Brain microvascular endothelial cell (primary cell): ENCODE measurements around the gene OSBPL10.

Source experiments
- DNase-seq: peaks from one replicate; pipeline ENCODE4 v3.0.0-alpha.2; 2020
- H3K27ac ChIP-seq: fragments of 250-450 bp; sonication (Bioruptor Pico); 2 replicates; pipeline ENCODE4 v1.5.1; 2020; ENCODE audit warnings: mild to moderate bottlenecking, moderate library complexity
- H3K27me3 ChIP-seq: fragments of 250-450 bp; sonication (Bioruptor Pico); replicated peaks from 2 replicates; pipeline ENCODE4 v1.5.1; 2020; ENCODE audit warnings: mild to moderate bottlenecking
- H3K36me3 ChIP-seq: fragments of 250-450 bp; sonication (Bioruptor Pico); replicated peaks from 2 replicates; pipeline ENCODE4 v1.5.1; 2020; ENCODE audit warnings: mild to moderate bottlenecking
- H3K4me3 ChIP-seq: 2 replicates; pipeline ENCODE4 v1.5.1; 2011; ENCODE audit warnings: low read depth, mild to moderate bottlenecking, control low read depth, low read length, moderate library complexity
- in situ Hi-C: cut with HindIII; loops from 2 replicates; pipeline ENCODE4 v1.10.0; 2017; ENCODE audit warnings: low sequenced_read_pairs, low pct_ligation_motif_present
- TF ChIP-seq, protein P1 (sequence below): IDR thresholded peaks from 2 replicates; pipeline ENCODE4 v1.5.1; 2011; ENCODE audit warnings: low read depth, mild to moderate bottlenecking, moderate library complexity, low read length, control low read depth, inconsistent platforms; ENCODE audit errors: missing control alignments

The OSBPL10 gene

DNA sequence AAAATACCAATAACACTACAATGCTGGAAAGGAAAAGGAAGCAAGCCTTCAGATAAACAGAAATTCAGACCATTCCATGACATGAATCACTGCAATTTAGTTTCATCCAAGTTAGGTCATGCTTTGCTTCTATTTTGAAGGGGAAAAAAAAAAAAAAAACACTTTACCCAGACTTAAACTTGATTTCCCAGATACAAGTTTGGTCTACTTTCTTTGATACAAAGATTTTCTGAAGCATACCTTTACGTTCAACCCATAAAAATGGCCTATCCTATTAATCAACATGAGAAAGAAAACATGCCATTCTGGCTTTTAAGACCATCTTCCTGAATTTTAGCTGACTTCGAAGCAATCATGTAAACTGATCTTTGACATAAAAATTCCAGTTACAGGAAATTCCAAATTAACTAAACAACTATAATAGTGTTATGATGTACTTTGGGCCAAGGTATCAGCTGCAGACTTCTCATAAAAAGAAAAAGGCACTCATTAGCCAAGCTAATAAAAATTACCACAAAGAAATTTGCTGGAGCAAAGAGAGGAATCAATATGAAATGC is 12.6 kb downstream of the OSBPL10 start:
- in situ Hi-C loops: no loop called here
- Histone ChIP-seq H3K36me3 (no peaks in the 10 kb centered on the region), H3K4me3 (peak overlapping the region; percentile 12), H3K27me3 (no peaks in the 10 kb centered on the region), H3K27ac (peak overlapping the region; percentile 92)
- TF ChIP-seq, protein P1, sequence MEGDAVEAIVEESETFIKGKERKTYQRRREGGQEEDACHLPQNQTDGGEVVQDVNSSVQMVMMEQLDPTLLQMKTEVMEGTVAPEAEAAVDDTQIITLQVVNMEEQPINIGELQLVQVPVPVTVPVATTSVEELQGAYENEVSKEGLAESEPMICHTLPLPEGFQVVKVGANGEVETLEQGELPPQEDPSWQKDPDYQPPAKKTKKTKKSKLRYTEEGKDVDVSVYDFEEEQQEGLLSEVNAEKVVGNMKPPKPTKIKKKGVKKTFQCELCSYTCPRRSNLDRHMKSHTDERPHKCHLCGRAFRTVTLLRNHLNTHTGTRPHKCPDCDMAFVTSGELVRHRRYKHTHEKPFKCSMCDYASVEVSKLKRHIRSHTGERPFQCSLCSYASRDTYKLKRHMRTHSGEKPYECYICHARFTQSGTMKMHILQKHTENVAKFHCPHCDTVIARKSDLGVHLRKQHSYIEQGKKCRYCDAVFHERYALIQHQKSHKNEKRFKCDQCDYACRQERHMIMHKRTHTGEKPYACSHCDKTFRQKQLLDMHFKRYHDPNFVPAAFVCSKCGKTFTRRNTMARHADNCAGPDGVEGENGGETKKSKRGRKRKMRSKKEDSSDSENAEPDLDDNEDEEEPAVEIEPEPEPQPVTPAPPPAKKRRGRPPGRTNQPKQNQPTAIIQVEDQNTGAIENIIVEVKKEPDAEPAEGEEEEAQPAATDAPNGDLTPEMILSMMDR: no peak
- no peak for DNase-seq

DNA sequence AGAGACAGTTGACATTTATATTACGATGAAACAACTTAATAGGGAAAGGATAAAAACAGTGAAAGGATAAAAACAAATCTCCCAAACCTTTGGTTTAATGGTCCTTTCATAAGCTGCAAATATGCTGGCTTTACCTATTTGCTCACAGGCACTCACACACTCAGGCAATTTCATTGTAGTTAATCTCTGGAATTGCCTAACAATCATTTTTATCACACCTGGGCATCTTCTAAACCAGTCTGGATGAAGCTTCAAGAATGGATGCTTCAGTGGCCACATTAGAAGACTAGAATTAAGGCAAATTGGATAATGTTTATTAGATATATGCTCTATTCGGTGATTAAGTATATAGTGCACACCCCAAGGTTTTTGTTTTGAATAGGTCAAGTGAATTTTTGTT is 13.5 kb downstream of the OSBPL10 start:
- no peak for DNase-seq
- no peak overlapping the region for H3K4me3 ChIP-seq
- H3K27ac ChIP-seq: peak overlapping the region; percentile 92
- H3K27me3 ChIP-seq: no peaks in the 10 kb centered on the region
- H3K36me3 ChIP-seq: no peaks in the 10 kb centered on the region
- TF ChIP-seq, protein P1: no peak
- in situ Hi-C loops: no loop called here

- DNase-seq: no peak
- in situ Hi-C loops: no loop called here
- Histone ChIP-seq H3K27ac (peak overlapping the region; percentile 92), H3K27me3 (no peaks in the 10 kb centered on the region), H3K4me3 (no peak overlapping the region), H3K36me3 (no peaks in the 10 kb centered on the region)
- TF ChIP-seq, protein P1: no peak
These were observed 14.0 kb downstream of the OSBPL10 start for GRCh38 chr3:31966978-31967591.

DNA sequence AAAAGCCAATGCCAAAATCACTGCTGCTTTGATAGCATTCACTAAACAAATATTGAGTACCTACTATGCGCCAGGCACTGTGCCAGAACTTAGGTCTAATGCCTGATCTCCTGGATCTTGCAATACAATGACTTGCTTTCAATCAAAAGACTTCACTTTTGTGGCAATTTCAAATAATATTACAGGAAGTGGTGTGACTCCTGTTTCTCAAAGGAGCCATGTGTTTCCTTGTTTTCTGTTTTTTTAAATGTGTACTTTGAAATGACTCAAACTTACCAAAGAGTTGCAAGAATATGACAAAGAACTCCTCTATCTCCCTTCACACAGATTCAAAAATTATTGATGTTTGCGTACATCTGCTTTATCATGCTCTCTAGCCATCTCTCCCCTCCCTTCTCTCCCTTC is 18.3 kb downstream of the OSBPL10 start:
- TF ChIP-seq, protein P1: no peak
- H3K4me3 ChIP-seq: no peak overlapping the region
- no peak for DNase-seq
- no peaks in the 10 kb centered on the region for H3K36me3 ChIP-seq
- peak overlapping the region; percentile 31 for H3K27ac ChIP-seq
- H3K27me3 ChIP-seq: no peaks in the 10 kb centered on the region
- in situ Hi-C loops: no loop called here

DNA sequence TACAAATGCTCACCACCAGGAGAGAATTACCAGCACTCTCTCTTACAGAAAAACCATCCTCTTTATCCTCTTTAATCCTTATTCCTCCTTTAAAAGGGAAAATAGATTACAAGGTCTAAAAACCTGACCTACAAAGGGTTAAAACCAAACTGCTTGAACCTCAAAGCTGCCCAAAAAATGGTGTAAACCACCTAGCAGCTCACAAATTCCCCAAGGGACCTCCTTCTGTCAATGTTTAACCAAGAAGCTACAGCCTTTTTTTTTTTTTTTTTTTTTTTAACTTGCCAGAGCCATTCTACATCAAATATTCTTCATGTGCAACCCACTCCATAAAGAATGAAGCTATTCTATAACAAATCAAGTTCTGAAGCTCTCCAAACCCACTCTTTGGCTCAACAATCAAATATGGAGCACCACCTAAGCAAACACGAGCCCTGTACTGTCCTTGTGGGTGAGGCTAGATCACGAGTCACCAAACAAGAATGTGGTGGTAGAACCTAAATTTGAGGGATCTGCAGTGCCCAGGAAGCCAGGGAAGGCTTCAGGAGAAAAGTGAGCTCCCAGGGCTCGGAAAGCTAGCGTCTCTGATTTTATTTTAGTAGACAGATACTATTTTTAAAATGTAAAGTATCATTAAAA is 20.1 kb downstream of the OSBPL10 start:
- H3K27me3 ChIP-seq: no peaks in the 10 kb centered on the region

More for the DNA sequence above, 20.1 kb downstream of the OSBPL10 start:
- H3K4me3 ChIP-seq: no peak overlapping the region
- DNase-seq: no peak
- in situ Hi-C loops: no loop called here
- TF ChIP-seq, protein P1: no peak
- peak overlapping the region; percentile 35 for H3K27ac ChIP-seq
- H3K36me3 ChIP-seq: no peaks in the 10 kb centered on the region
